Measurements from ENCODE around the gene JPT1. TPM values are rescaled to one million over a fixed set of nuclear protein-coding genes. Genes with fewer than 3 reads are reported as not detected.

JPT1 gene
- total RNA-seq, 4 donors from 2014 or later, result 3.6 to 46.8 (median 11.6) TPM

DNA sequence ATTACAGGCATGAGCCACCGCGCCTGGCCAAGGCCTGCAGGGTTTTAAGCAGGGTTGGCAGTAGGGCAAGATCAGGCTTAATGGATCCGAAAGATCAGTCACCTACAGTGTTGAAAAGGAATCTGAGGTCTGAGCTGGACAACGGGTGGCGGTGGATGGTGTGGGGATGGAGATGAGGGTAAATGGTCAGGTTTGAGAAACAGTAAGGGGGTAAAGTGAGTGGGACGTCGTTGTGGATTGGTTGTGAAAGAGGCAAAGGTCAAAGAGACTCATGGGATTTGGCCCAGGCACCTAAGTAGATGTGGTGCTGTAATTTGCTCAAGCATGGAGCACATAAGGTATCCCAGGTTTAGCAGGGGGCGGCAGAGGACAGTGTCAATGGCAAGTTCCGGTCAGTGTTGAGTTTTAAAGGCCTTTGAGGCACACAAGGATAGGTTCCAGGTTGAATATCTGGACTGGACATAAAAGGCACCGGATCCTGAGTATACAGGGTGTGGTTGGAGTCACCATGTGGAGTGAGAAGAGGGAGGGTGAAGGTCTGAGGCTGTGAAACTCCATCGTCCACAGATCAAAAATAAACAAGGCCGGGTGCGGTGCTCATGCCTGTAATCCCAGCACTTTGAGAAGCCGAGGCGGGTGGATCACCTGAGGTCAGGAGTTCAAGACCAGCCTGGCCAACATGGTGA is 67.7 kb downstream of the JPT1 start:
- H3K27ac ChIP-seq, result peak overlapping the region in 1 of 2 donors; percentile 91
- no peaks in the 10 kb centered on the region for H3K27me3 ChIP-seq
- no peak for DNase-seq

More for the DNA sequence above, 67.7 kb downstream of the JPT1 start:
- Histone ChIP-seq H3K9me3 (no peaks in the 10 kb centered on the region), H3K4me1 (peaks cover 0 to 7% of the 10 kb centered on the region in 2 donors), H3K36me3 (no peaks in the 10 kb centered on the region), H3K4me3 (no peak overlapping the region)
- intact Hi-C loops (cut with DNase I; ENCODE audit: low total_unique reads), result no loop called here
- no peak for TF ChIP-seq POLR2A (IDR thresholded peaks at IDR 0.05)
- TF ChIP-seq, protein P1, sequence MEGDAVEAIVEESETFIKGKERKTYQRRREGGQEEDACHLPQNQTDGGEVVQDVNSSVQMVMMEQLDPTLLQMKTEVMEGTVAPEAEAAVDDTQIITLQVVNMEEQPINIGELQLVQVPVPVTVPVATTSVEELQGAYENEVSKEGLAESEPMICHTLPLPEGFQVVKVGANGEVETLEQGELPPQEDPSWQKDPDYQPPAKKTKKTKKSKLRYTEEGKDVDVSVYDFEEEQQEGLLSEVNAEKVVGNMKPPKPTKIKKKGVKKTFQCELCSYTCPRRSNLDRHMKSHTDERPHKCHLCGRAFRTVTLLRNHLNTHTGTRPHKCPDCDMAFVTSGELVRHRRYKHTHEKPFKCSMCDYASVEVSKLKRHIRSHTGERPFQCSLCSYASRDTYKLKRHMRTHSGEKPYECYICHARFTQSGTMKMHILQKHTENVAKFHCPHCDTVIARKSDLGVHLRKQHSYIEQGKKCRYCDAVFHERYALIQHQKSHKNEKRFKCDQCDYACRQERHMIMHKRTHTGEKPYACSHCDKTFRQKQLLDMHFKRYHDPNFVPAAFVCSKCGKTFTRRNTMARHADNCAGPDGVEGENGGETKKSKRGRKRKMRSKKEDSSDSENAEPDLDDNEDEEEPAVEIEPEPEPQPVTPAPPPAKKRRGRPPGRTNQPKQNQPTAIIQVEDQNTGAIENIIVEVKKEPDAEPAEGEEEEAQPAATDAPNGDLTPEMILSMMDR (IDR thresholded peaks at IDR 0.05), result no peak

Small RNAs within 50 kb of the gene (small RNA-seq; reads per million reads assigned to genes)
- gene RF00019, result not detected

Other genes with a start within 250 kb of the JPT1 start
- gene USH1G, start 231.3 kb downstream of the JPT1 start, total RNA-seq, result 1 to 10 TPM in 2 of 4 donors, not detected in 2; 1.5 to 6.1 TPM
- under 1 TPM in 1 of 4 donors, not detected in 3; 0.46 TPM for gene OTOP2, start 230.2 kb downstream of the JPT1 start, total RNA-seq
- not detected for gene OTOP3, start 218.6 kb downstream of the JPT1 start, total RNA-seq
- 10 to 100 TPM in 2 of 4 donors, 1 to 10 TPM in 2; 4.4 to 46.2 (median 22.6) TPM for gene HID1, start 181.8 kb downstream of the JPT1 start, total RNA-seq
- 10 to 100 TPM in 1 of 4 donors, 1 to 10 TPM in 3; 4.7 to 25.4 (median 6.7) TPM for gene CDR2L, start 166.9 kb downstream of the JPT1 start, total RNA-seq
- 10 to 100 TPM; 18.2 to 26.4 (median 20.8) TPM for gene MRPL58, start 141.8 kb downstream of the JPT1 start, total RNA-seq
- 100 to 1,000 TPM; 117 to 282 (median 168) TPM for gene ATP5PD, start 107.5 kb downstream of the JPT1 start, total RNA-seq
- 10 to 100 TPM in 2 of 4 donors, 1 to 10 TPM in 2; 2.4 to 39.0 (median 15.0) TPM for gene KCTD2, start 107.3 kb downstream of the JPT1 start, total RNA-seq
- gene SLC16A5, start 66.6 kb downstream of the JPT1 start, total RNA-seq, result 10 to 100 TPM in 2 of 4 donors, 1 to 10 TPM in 1, not detected in 1; 4.1 to 17.5 (median 12.1) TPM
- 1 to 10 TPM in 2 of 4 donors, under 1 TPM in 2; 0.29 to 9.2 (median 2.0) TPM for gene ARMC7, start 44.5 kb downstream of the JPT1 start, total RNA-seq
- gene NT5C, start 22.8 kb downstream of the JPT1 start, total RNA-seq, result 10 to 100 TPM; 30.2 to 60.0 (median 44.9) TPM
- gene SUMO2, start 28.4 kb upstream of the JPT1 start, total RNA-seq, result 100 to 1,000 TPM in 2 of 4 donors, 10 to 100 TPM in 2; 57.4 to 427 (median 102) TPM
- 100 to 1,000 TPM in 1 of 4 donors, 10 to 100 TPM in 3; 17.1 to 108 (median 39.1) TPM for gene NUP85, start 51.2 kb upstream of the JPT1 start, total RNA-seq
- 100 to 1,000 TPM in 1 of 4 donors, 10 to 100 TPM in 2, 1 to 10 TPM in 1; 9.4 to 104 (median 40.1) TPM for gene GGA3, start 107.1 kb upstream of the JPT1 start, total RNA-seq
- gene MRPS7, start 107.4 kb upstream of the JPT1 start, total RNA-seq, result 10 to 100 TPM; 13.1 to 42.1 (median 33.0) TPM
- gene MIF4GD, start 116.7 kb upstream of the JPT1 start, total RNA-seq, result 10 to 100 TPM; 11.7 to 45.3 (median 25.8) TPM
- gene SLC25A19, start 134.9 kb upstream of the JPT1 start, total RNA-seq, result 10 to 100 TPM in 2 of 4 donors, 1 to 10 TPM in 2; 4.7 to 59.9 (median 10.1) TPM